ENCODE data around the gene CXXC5.

CXXC5 gene

GRCh38 chr5:139705655-139706587, 57.8 kb downstream of the CXXC5 start:
- ChIA-PET POLR2A (interaction anchor here (1.3 kb wide), 1 partner anchor 9 kb away, joined by 3 read pairs; no protein-coding TSS in a partner anchor), CTCF (interaction anchor here (1.4 to 7.2 kb wide), 2 partner anchors 17 to 71 kb away, joined by 3 to 59 read pairs; no protein-coding TSS in a partner anchor)
- no peak for DNase-seq (ENCODE audit: low read depth, low spot score)

GRCh38 chr5:139707445-139708003, 59.4 kb downstream of the CXXC5 start:
- no peak overlapping the region for H3K4me3 ChIP-seq (ENCODE audit: low read depth, low read length)
- DNase-seq (ENCODE audit: low read depth, low spot score), result no peak
- ChIA-PET POLR2A (no interaction called here), CTCF (interaction anchor here (0.8 to 7.2 kb wide), 5 partner anchors 14 to 145 kb away, joined by 3 to 59 read pairs (median 3); no protein-coding TSS in a partner anchor)
- no peak for TF ChIP-seq CTCF (IDR thresholded peaks at IDR 0.05; ENCODE audit: insufficient read depth, low read length, missing control alignments)

More at GRCh38 chr5:139705655-139706587, 57.8 kb downstream of the CXXC5 start:
- TF ChIP-seq CTCF (IDR thresholded peaks at IDR 0.05; ENCODE audit: insufficient read depth, low read length, missing control alignments), result no peak
- no peak overlapping the region for H3K4me3 ChIP-seq (ENCODE audit: low read depth, low read length)

- POLR2A ChIA-PET, result interaction anchor here (1.1 to 3.3 kb wide), 3 partner anchors 10 to 61 kb away, joined by 8 to 13 read pairs (median 8); partner anchors contain the start of gene CXXC5
- no peak overlapping the region for H3K4me3 ChIP-seq (ENCODE audit: low read depth, low read length)
- no peak for TF ChIP-seq CTCF (IDR thresholded peaks at IDR 0.05; ENCODE audit: insufficient read depth, low read length, missing control alignments)
- DNase-seq (ENCODE audit: low read depth, low spot score), result no peak
- CTCF ChIA-PET, result interaction anchor here (0.8 to 7.2 kb wide), 7 partner anchors 8 to 146 kb away, joined by 3 to 59 read pairs (median 4); no protein-coding TSS in a partner anchor
Observed at GRCh38 chr5:139708434-139708861, 60.3 kb downstream of the CXXC5 start.

GRCh38 chr5:139708877-139709581, 60.9 kb downstream of the CXXC5 start:
- no peak overlapping the region for H3K4me3 ChIP-seq (ENCODE audit: low read depth, low read length)
- TF ChIP-seq CTCF (IDR thresholded peaks at IDR 0.05; ENCODE audit: insufficient read depth, low read length, missing control alignments), result no peak
- CTCF ChIA-PET, result interaction anchor here (3.7 to 7.2 kb wide), 3 partner anchors 8 to 74 kb away, joined by 21 to 59 read pairs (median 29); no protein-coding TSS in a partner anchor
- DNase-seq (ENCODE audit: low read depth, low spot score), result no peak
- POLR2A ChIA-PET, result interaction anchor here (0.6 to 3.3 kb wide), 7 partner anchors 9 to 115 kb away, joined by 3 to 13 read pairs (median 4); partner anchors contain the start of gene CXXC5

DNA sequence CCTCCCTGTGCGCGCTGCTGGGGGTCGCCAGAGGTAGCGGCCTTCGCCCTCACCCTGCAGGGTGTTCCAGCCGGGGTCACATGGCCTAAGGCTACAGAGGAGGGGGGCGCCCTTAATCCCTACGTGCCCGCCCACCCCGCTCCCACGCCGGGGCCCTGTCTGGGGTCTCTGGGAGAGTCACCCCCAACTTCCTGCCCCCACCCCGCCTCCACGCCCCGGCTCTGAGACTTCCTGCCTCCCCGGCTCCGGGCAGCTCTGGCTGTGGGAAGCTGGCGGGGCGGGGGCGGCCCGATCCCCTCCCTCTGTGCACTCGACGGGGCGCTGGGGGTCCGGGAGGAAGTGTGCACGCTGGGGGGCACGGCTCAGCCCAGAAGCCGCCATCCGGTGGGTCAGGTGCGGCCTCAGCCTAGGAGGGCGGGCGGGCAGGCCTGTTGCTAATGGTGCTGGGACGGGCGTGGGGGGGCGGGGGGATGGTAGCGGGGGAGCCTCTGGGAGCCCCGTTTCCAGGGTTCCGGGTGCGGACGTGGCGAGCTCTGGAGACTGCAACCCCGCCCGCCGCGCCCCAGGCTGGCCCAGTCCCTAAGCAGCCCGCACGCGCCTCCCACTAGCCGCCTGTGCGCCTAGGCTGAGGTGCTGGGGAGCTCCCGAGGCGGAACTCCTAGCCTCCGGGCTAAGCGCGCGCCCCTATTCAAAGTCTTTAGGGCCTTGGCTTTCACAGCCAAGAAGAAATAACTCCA, 61.6 kb downstream of the CXXC5 start:
- ChIA-PET CTCF (interaction anchor here (1.1 to 7.2 kb wide), 7 partner anchors 9 to 78 kb away, joined by 3 to 59 read pairs (median 11); no protein-coding TSS in a partner anchor), POLR2A (interaction anchor here (0.5 to 3.3 kb wide), 7 partner anchors 9 to 116 kb away, joined by 3 to 13 read pairs (median 4); partner anchors contain the start of gene CXXC5)
- DNase-seq (ENCODE audit: low read depth, low spot score), result no peak
- H3K4me3 ChIP-seq (ENCODE audit: low read depth, low read length), result no peak overlapping the region
- TF ChIP-seq CTCF (IDR thresholded peaks at IDR 0.05; ENCODE audit: insufficient read depth, low read length, missing control alignments), result no peak
